Smooth muscle cell (in vitro differentiated cells): ENCODE data around the gene IL18RAP. TPM values are rescaled to one million over a fixed set of nuclear protein-coding genes. Genes with fewer than 3 reads are reported as not detected.
A peak's percentile ranks its signal among the peaks of the same experiment; 100 is the strongest.

Source experiments
- DNase-seq: peaks from one replicate; lab custom pipeline; 2025; ENCODE audit not compliant: unreplicated experiment; lab: John Stamatoyannopoulos, UW
- H2AFZ ChIP-seq: fragments of 200-600 bp; sonication (generic); 2 replicates; pipeline ENCODE4 v1.6.0; 2016; ENCODE audit warnings: antibody characterized with exemption, low read depth, mild to moderate bottlenecking
- H3F3A ChIP-seq: fragments of 200-600 bp; sonication (generic); 2 replicates; pipeline ENCODE4 v1.6.0; 2017; ENCODE audit warnings: antibody characterized with exemption, low read depth
- H3K27ac ChIP-seq: fragments of 200-600 bp; sonication (generic); 2 replicates; pipeline ENCODE4 v1.5.1; 2016; ENCODE audit warnings: low read depth, mild to moderate bottlenecking
- H3K27me3 ChIP-seq: fragments of 200-600 bp; sonication (generic); 2 replicates; pipeline ENCODE4 v1.6.1; 2016; ENCODE audit warnings: low read depth, mild to moderate bottlenecking
- H3K36me3 ChIP-seq: fragments of 200-600 bp; sonication (generic); 2 replicates; pipeline ENCODE4 v1.5.1; 2016; ENCODE audit warnings: low read depth
- H3K4me1 ChIP-seq: fragments of 200-600 bp; sonication (generic); 2 replicates; pipeline ENCODE4 v1.5.1; 2016; ENCODE audit warnings: low read depth
- H3K4me2 ChIP-seq: fragments of 200-600 bp; sonication (generic); 2 replicates; pipeline ENCODE4 v1.6.0; 2016; ENCODE audit warnings: mild to moderate bottlenecking
- H3K4me3 ChIP-seq: fragments of 200-600 bp; sonication (generic); 2 replicates; pipeline ENCODE4 v1.5.1; 2016; ENCODE audit warnings: mild to moderate bottlenecking
- H3K79me2 ChIP-seq: fragments of 200-600 bp; sonication (generic); 2 replicates; pipeline ENCODE4 v1.6.0; 2016; ENCODE audit warnings: low read depth, mild to moderate bottlenecking
- H3K9ac ChIP-seq: fragments of 200-600 bp; sonication (generic); 2 replicates; pipeline ENCODE4 v1.6.0; 2016; ENCODE audit warnings: low read depth
- H3K9me3 ChIP-seq: fragments of 200-600 bp; sonication (generic); replicated peaks from 2 replicates; pipeline ENCODE4 v1.5.1; 2016; ENCODE audit warnings: low read depth
- H4K20me1 ChIP-seq: fragments of 200-600 bp; sonication (generic); 2 replicates; pipeline ENCODE4 v1.6.0; 2016; ENCODE audit warnings: low read depth
- WGBS: methylation state at CpG from one replicate; pipeline ENCODE4 v1.1.7; 2016; ENCODE audit warnings: low lambda C conversion rate; 5-methylcytosine and 5-hydroxymethylcytosine counted together
- polyA plus RNA-seq: library from polyadenylated mRNA; unstranded; fragments of >200 nt; fragmentation: Nextera tagmentation; extraction: Ambion mirVana; gene quantifications from 2 replicates; pipeline ENCODE4 v1.2.1, GENCODE V29; 2016
- total RNA-seq: library from RNA; depleted of rRNA; stranded (reverse); fragments of >200 nt; gene quantifications from 2 replicates; pipeline ENCODE4 v1.2.3, GENCODE V29; 2014
- TF ChIP-seq, protein P1 (sequence below): fragments of 200-600 bp; sonication (generic); IDR thresholded peaks from 2 replicates; pipeline ENCODE4 v1.5.1; 2017; ENCODE audit warnings: borderline replicate concordance, mild to moderate bottlenecking, antibody characterized with exemption; ENCODE audit not compliant: insufficient read depth, poor library complexity, severe bottlenecking

Gene IL18RAP
- total and polyA plus RNA-seq, 2 experiments from 2014 or later, result not detected

DNA sequence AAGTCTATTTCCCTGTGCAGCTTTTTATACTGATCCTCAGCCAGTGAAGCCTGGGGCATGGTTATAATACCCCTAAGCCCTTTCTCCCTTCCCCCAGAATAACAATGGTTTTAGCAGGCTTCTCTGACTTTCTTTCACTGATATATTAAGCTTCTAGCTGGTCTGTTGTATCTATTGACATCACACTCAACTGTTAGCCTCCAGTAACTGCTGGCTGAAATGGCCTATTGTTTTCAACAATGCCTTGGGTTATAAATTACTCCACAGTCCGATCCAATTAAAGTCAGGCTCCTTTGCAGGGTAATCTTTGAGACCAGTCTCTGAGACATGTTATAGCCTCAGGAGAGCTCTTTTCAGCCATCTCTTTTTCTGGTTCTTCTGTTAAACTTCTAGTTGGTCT is 47.2 kb downstream of the IL18RAP start:
- 79% methylated on average over 1 of the region's 1 CpG for WGBS
- Histone ChIP-seq H3K4me2 (no peak overlapping the region), H3K9ac (no peak overlapping the region), H3K4me3 (no peak overlapping the region), H2AFZ (no peak overlapping the region), H3K9me3 (peaks cover 9% of the 10 kb centered on the region), H3K4me1 (no peaks in the 10 kb centered on the region), H3K27me3 (no peaks in the 10 kb centered on the region), H3F3A (no peaks in the 10 kb centered on the region), H3K79me2 (no peaks in the 10 kb centered on the region), H4K20me1 (no peaks in the 10 kb centered on the region), H3K27ac (no peak overlapping the region), H3K36me3 (no peaks in the 10 kb centered on the region)
- TF ChIP-seq, protein P1, sequence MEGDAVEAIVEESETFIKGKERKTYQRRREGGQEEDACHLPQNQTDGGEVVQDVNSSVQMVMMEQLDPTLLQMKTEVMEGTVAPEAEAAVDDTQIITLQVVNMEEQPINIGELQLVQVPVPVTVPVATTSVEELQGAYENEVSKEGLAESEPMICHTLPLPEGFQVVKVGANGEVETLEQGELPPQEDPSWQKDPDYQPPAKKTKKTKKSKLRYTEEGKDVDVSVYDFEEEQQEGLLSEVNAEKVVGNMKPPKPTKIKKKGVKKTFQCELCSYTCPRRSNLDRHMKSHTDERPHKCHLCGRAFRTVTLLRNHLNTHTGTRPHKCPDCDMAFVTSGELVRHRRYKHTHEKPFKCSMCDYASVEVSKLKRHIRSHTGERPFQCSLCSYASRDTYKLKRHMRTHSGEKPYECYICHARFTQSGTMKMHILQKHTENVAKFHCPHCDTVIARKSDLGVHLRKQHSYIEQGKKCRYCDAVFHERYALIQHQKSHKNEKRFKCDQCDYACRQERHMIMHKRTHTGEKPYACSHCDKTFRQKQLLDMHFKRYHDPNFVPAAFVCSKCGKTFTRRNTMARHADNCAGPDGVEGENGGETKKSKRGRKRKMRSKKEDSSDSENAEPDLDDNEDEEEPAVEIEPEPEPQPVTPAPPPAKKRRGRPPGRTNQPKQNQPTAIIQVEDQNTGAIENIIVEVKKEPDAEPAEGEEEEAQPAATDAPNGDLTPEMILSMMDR, result no peak
- no peak for DNase-seq

DNA sequence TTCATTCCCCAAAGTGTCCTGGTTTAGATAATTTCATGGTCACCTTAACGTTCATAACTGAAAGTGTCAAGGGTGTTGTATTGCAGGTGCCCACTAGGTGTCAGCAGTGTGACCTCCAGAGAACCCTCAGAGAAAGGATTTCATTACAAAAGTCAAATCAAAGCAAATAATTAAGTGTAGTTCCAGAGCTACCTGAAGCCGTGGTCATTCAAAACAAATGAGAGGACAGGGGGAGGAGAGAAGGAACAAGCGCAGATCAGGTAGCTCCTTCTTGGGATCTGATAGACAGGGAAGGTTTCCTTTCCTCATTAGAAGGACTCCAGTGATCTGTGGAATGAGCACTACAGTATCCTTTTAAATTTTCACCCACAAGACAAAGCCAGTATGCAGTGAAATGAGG is 50.1 kb downstream of the IL18RAP start, which contains the start of gene SLC9A4:
SLC9A4 (plus strand) TSS at position 207 of the 400 bp plus-strand sequence. CDS start 534 bp downstream, outside the sequence.
- Histone ChIP-seq H3K4me2 (no peak within 1 kb of the TSS), H3K9me3 (peaks cover 9% of the 10 kb centered on the region), H3K4me3 (no peak within 1 kb of the TSS), H3F3A (no peaks in the 10 kb centered on the region), H3K27ac (no peak within 1 kb of the TSS), H3K79me2 (no peaks in the 10 kb centered on the region), H4K20me1 (no peaks in the 10 kb centered on the region), H3K9ac (no peak within 1 kb of the TSS), H3K4me1 (no peaks in the 10 kb centered on the region), H3K27me3 (no peaks in the 10 kb centered on the region), H3K36me3 (no peaks in the 10 kb centered on the region), H2AFZ (no peak within 1 kb of the TSS)
- 7% methylated on average over 3 of the region's 3 CpGs for WGBS
- no peak for DNase-seq
- TF ChIP-seq, protein P1, result peak; percentile 86

DNA sequence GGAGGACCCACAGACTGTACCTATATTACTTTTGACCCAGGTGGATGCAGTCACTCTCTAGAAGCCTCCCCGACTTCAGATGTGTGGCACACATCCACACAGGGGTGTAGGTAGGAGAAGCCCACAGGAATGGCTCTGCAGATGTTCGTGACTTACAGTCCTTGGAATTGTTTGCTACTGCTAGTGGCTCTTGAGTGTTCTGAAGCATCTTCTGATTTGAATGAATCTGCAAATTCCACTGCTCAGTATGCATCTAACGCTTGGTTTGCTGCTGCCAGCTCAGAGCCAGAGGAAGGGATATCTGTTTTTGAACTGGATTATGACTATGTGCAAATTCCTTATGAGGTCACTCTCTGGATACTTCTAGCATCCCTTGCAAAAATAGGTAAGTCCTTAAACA is 50.7 kb downstream of the IL18RAP start:
- no peak overlapping the region for H3K9ac ChIP-seq
- H3K4me3 ChIP-seq, result no peak overlapping the region
- WGBS, result 87% methylated on average over 3 of the region's 3 CpGs
- no peak overlapping the region for H2AFZ ChIP-seq
- TF ChIP-seq, protein P1, result no peak
- H3K9me3 ChIP-seq, result peaks cover 9% of the 10 kb centered on the region
- H3K27ac ChIP-seq, result no peak overlapping the region
- H3K79me2 ChIP-seq, result no peaks in the 10 kb centered on the region
- no peaks in the 10 kb centered on the region for H3K27me3 ChIP-seq
- no peaks in the 10 kb centered on the region for H4K20me1 ChIP-seq
- H3K36me3 ChIP-seq, result no peaks in the 10 kb centered on the region
- no peak for DNase-seq
- no peak overlapping the region for H3K4me2 ChIP-seq
- no peaks in the 10 kb centered on the region for H3K4me1 ChIP-seq
- no peaks in the 10 kb centered on the region for H3F3A ChIP-seq

DNA sequence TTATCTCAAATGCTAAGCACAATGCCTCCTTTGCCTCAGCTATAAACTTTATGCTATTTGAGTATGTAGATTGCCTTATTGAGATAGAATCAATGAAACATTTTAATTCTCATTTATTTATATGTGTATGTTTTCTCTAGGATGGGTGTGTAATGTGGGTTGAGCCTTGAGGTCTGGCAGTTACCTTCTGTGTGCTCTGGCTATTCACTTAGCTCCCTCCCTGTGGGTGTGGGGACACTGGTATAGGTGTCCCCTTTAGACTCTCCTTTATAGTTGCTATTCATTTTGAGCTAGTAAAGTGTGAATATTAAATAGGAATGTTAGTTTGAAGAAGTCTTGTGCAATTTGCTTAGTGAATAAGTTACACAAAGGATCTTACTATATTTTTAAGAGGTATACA is 51.8 kb downstream of the IL18RAP start:
- H3K4me2 ChIP-seq, result no peak overlapping the region
- H3K9ac ChIP-seq, result no peak overlapping the region
- H3K36me3 ChIP-seq, result no peaks in the 10 kb centered on the region
- H3K4me1 ChIP-seq, result no peaks in the 10 kb centered on the region
- no peak overlapping the region for H3K4me3 ChIP-seq
- H4K20me1 ChIP-seq, result no peaks in the 10 kb centered on the region
- H3K9me3 ChIP-seq, result peaks cover 5% of the 10 kb centered on the region
- H3F3A ChIP-seq, result no peaks in the 10 kb centered on the region
- no peak overlapping the region for H3K27ac ChIP-seq
- no peaks in the 10 kb centered on the region for H3K27me3 ChIP-seq
- no peak overlapping the region for H2AFZ ChIP-seq
- DNase-seq, result no peak
- H3K79me2 ChIP-seq, result no peaks in the 10 kb centered on the region
- TF ChIP-seq, protein P1, result no peak
